H1 (cell line): ENCODE measurements around the gene DYRK1A. TPM values are rescaled to one million over a fixed set of nuclear protein-coding genes. Genes with fewer than 3 reads are reported as not detected.
A peak's percentile ranks its signal among the peaks of the same experiment; 100 is the strongest.

Source experiments
- CTCF ChIA-PET: fragments of 300-600 bp; sonication (Branson Sonifier 250); formaldehyde crosslinking; loops from one replicate; lab custom pipeline; 2021; ENCODE audit not compliant: partially characterized antibody; lab: Charles Lee
- POLR2A ChIA-PET: fragments of 300-600 bp; sonication (Branson Sonifier 250); formaldehyde crosslinking; loops from one replicate; lab custom pipeline; 2021; ENCODE audit warnings: inconsistent platforms; ENCODE audit not compliant: partially characterized antibody; lab: Charles Lee
- DNase-seq, 2 experiments: peaks; one replicate each; pipeline versions ENCODE4 v3.0.0 to v3.0.0-alpha.2; 2010 to 2022; ENCODE audit warnings: low spot score in 2 of 2, low read depth in 1 of 2, mixed read lengths in 1 of 2
- FAIRE-seq: peaks from 2 replicates; lab custom pipeline; 2011; peaks lifted over from hg19 to GRCh38; lab: Jason Lieb, UNC
- H2AFZ ChIP-seq: 2 replicates; pipeline ENCODE4 v1.8.1; 2012; ENCODE audit warnings: low read length, inconsistent platforms
- H2AK5ac ChIP-seq: 2 replicates; pipeline ENCODE4 v1.6.1; 2013; ENCODE audit warnings: low read depth, low read length
- H2BK120ac ChIP-seq: replicated peaks from 2 replicates; pipeline ENCODE3; 2013; ENCODE audit warnings: low read depth, low read length, inconsistent platforms
- H2BK12ac ChIP-seq: 2 replicates; pipeline ENCODE4 v1.6.1; 2013; ENCODE audit warnings: low read depth, low read length
- H2BK15ac ChIP-seq: 2 replicates; pipeline ENCODE4 v1.6.1; 2013; ENCODE audit warnings: low read length
- H2BK20ac ChIP-seq: 2 replicates; pipeline ENCODE4 v1.6.1; 2013; ENCODE audit warnings: low read length
- H2BK5ac ChIP-seq: 2 replicates; pipeline ENCODE4 v1.6.1; 2013; ENCODE audit warnings: low read depth, low read length
- H3K14ac ChIP-seq: 2 replicates; pipeline ENCODE4 v1.6.1; 2013; ENCODE audit warnings: inconsistent platforms; ENCODE audit not compliant: insufficient read length
- H3K18ac ChIP-seq: 2 replicates; pipeline ENCODE4 v1.6.1; 2013; ENCODE audit warnings: low read length; ENCODE audit errors: extremely low read depth
- H3K23ac ChIP-seq: 2 replicates; pipeline ENCODE4 v1.6.1; 2013; ENCODE audit warnings: inconsistent platforms; ENCODE audit not compliant: insufficient read length
- H3K23me2 ChIP-seq: 2 replicates; pipeline ENCODE4 v1.6.1; 2013; ENCODE audit warnings: low read depth, low read length
- H3K27ac ChIP-seq: 2 replicates; pipeline ENCODE4 v1.6.1; 2011; ENCODE audit warnings: low read depth, low read length, inconsistent platforms
- H3K27me3 ChIP-seq, 4 experiments: replicated peaks in 1 of 4; 1 replicate in 1 of 4; 2 replicates in 3 of 4; pipeline versions ENCODE4 v1.6.1 to v1.8.1; 2011 to 2013; ENCODE audit warnings: low read length in 3 of 4, mild to moderate bottlenecking in 3 of 4, inconsistent platforms in 2 of 4, mixed read lengths in 2 of 4, moderate library complexity in 1 of 4; ENCODE audit not compliant: control insufficient read depth in 3 of 4, insufficient read depth in 3 of 4; ENCODE audit errors: extremely low read depth in 1 of 4
- H3K36me3 ChIP-seq, 4 experiments: 2 replicates each; pipeline versions ENCODE4 v1.6.1 to v1.8.1; 2011 to 2013; ENCODE audit warnings: mild to moderate bottlenecking in 4 of 4, low read length in 3 of 4, moderate library complexity in 2 of 4, control low read depth in 1 of 4, inconsistent platforms in 1 of 4; ENCODE audit not compliant: insufficient read depth in 4 of 4, control insufficient read depth in 2 of 4
- H3K4ac ChIP-seq: replicated peaks from 2 replicates; pipeline ENCODE3; 2013; ENCODE audit warnings: low read length, low read depth, mixed read lengths, inconsistent platforms; ENCODE audit not compliant: insufficient read length
- H3K4me1 ChIP-seq, 4 experiments: replicated peaks in 1 of 4; 1 replicate in 1 of 4; 2 replicates in 3 of 4; pipeline versions ENCODE4 v1.6.1 to v1.8.1; 2011 to 2013; ENCODE audit warnings: low read length in 3 of 4, inconsistent platforms in 2 of 4, mixed read lengths in 1 of 4; ENCODE audit not compliant: insufficient read depth in 4 of 4, control insufficient read depth in 3 of 4
- H3K4me2 ChIP-seq, 2 experiments: 2 replicates each; pipeline versions ENCODE4 v1.6.1 to v1.8.1; 2011 to 2013; ENCODE audit warnings: low read depth in 2 of 2, low read length in 2 of 2, control low read depth in 1 of 2, inconsistent platforms in 1 of 2, mild to moderate bottlenecking in 1 of 2; ENCODE audit not compliant: insufficient read depth in 1 of 2
- H3K4me3 ChIP-seq, 4 experiments: fragments of 200-600, 300-600 bp in 1 of 4; sonication (generic), shearing (Covaris generic), sonication (Bioruptor Twin) in 1 of 4; 2 replicates each; pipeline versions ENCODE4 v1.5.1 to v1.8.1; 2011 to 2016; ENCODE audit warnings: low read length in 4 of 4, low read depth in 3 of 4, control low read depth in 2 of 4, inconsistent platforms in 2 of 4, mild to moderate bottlenecking in 2 of 4, mixed read lengths in 1 of 4, moderate library complexity in 1 of 4; ENCODE audit not compliant: insufficient read depth in 2 of 4; ENCODE audit errors: extremely low read depth in 1 of 4
- H3K56ac ChIP-seq: replicated peaks from 2 replicates; pipeline ENCODE3; 2013; ENCODE audit warnings: low read depth, mild to moderate bottlenecking, mixed read lengths, low read length, inconsistent platforms; ENCODE audit not compliant: insufficient read length
- H3K79me1 ChIP-seq: 2 replicates; pipeline ENCODE4 v1.6.1; 2013; ENCODE audit warnings: low read depth, low read length, control low read depth
- H3K79me2 ChIP-seq, 2 experiments: 2 replicates each; pipeline versions ENCODE4 v1.6.1 to v1.8.1; 2012 to 2013; ENCODE audit warnings: low read length in 2 of 2, mild to moderate bottlenecking in 2 of 2, inconsistent platforms in 1 of 2; ENCODE audit not compliant: insufficient read depth in 2 of 2, control insufficient read depth in 1 of 2
- H3K9ac ChIP-seq, 4 experiments: replicated peaks in 1 of 4; 1 replicate in 1 of 4; 2 replicates in 3 of 4; pipeline versions ENCODE4 v1.6.1 to v1.8.1; 2011 to 2013; ENCODE audit warnings: low read depth in 3 of 4, low read length in 3 of 4, control low read depth in 2 of 4, mild to moderate bottlenecking in 2 of 4, moderate library complexity in 2 of 4, inconsistent platforms in 1 of 4; ENCODE audit errors: extremely low read depth in 1 of 4
- H3K9me3 ChIP-seq, 2 experiments: 2 replicates each; pipeline versions ENCODE4 v1.6.1 to v1.8.1; 2012 to 2013; ENCODE audit warnings: mild to moderate bottlenecking in 2 of 2, moderate library complexity in 2 of 2, control low read depth in 1 of 2, inconsistent platforms in 1 of 2, low read depth in 1 of 2, low read length in 1 of 2, mixed read lengths in 1 of 2; ENCODE audit not compliant: insufficient read depth in 2 of 2
- H4K20me1 ChIP-seq, 2 experiments: replicated peaks in 1 of 2; 2 replicates each; pipeline versions ENCODE3 to v1.8.1; 2011 to 2013; ENCODE audit warnings: inconsistent platforms in 2 of 2, low read length in 2 of 2, mild to moderate bottlenecking in 1 of 2; ENCODE audit not compliant: insufficient read depth in 2 of 2, control insufficient read depth in 1 of 2
- H4K5ac ChIP-seq: 2 replicates; pipeline ENCODE4 v1.6.1; 2013; ENCODE audit warnings: low read length, low read depth, mixed read lengths, inconsistent platforms; ENCODE audit not compliant: insufficient read length
- H4K8ac ChIP-seq: 2 replicates; pipeline ENCODE4 v1.8.0; 2013; ENCODE audit warnings: mild to moderate bottlenecking, moderate library complexity, low read length, inconsistent platforms; ENCODE audit not compliant: insufficient read depth; ENCODE audit errors: extremely low read depth
- H4K91ac ChIP-seq: replicated peaks from 2 replicates; pipeline ENCODE3; 2013; ENCODE audit warnings: low read length, mixed read lengths, inconsistent platforms; ENCODE audit not compliant: insufficient read length
- BACH1 ChIP-seq: IDR thresholded peaks from 2 replicates; pipeline ENCODE4 v1.6.1; 2012; ENCODE audit warnings: low read length, improper control_type of control experiment
- BCL11A ChIP-seq, 2 experiments: IDR thresholded peaks; one replicate each; pipeline ENCODE4 v1.6.1; 2011; ENCODE audit warnings: low read depth in 2 of 2, low read length in 2 of 2, mild to moderate bottlenecking in 2 of 2
- CEBPB ChIP-seq: IDR thresholded peaks from 2 replicates; pipeline ENCODE4 v1.6.1; 2012; ENCODE audit warnings: low read depth, low read length
- CHD2 ChIP-seq: IDR thresholded peaks from 2 replicates; pipeline ENCODE4 v1.6.1; 2012; ENCODE audit warnings: low read length, improper control_type of control experiment
- CREB1 ChIP-seq: IDR thresholded peaks from 2 replicates; pipeline ENCODE4 v1.6.1; 2012; ENCODE audit warnings: inconsistent platforms
- JUN ChIP-seq: IDR thresholded peaks from 2 replicates; pipeline ENCODE4 v1.6.1; 2011; ENCODE audit warnings: low read depth, mild to moderate bottlenecking, improper control_type of control experiment, low read length
- MAFK ChIP-seq: IDR thresholded peaks from 2 replicates; pipeline ENCODE4 v1.6.1; 2012; ENCODE audit warnings: low read depth, mild to moderate bottlenecking, improper control_type of control experiment, low read length
- NRF1 ChIP-seq: IDR thresholded peaks from 2 replicates; pipeline ENCODE4 v1.6.1; 2011; ENCODE audit warnings: mild to moderate bottlenecking, low read depth, low read length, improper control_type of control experiment
- POLR2A ChIP-seq, 2 experiments: IDR thresholded peaks; 1 replicate in 1 of 2; 2 replicates in 1 of 2; pipeline ENCODE4 v1.6.1; 2011; ENCODE audit warnings: low read depth in 2 of 2, low read length in 2 of 2, mild to moderate bottlenecking in 2 of 2; ENCODE audit errors: control extremely low read depth in 1 of 2
- RFX5 ChIP-seq: IDR thresholded peaks from 2 replicates; pipeline ENCODE4 v1.6.1; 2011; ENCODE audit warnings: low read depth, low read length, improper control_type of control experiment, borderline replicate concordance
- RNF2 ChIP-seq: fragments of 200-900, 300-1000 bp; sonication (generic); IDR thresholded peaks from 2 replicates; pipeline ENCODE4 v1.7.1; 2016; ENCODE audit warnings: borderline replicate concordance, low read depth, mild to moderate bottlenecking, antibody characterized with exemption, low read length; ENCODE audit not compliant: poor library complexity, severe bottlenecking; ENCODE audit errors: missing control alignments
- TAF1 ChIP-seq: IDR thresholded peaks from 2 replicates; pipeline ENCODE4 v1.6.1; 2011; ENCODE audit warnings: mild to moderate bottlenecking, low read depth, low read length
- TAF7 ChIP-seq: optimal IDR thresholded peaks from 2 replicates; pipeline ENCODE3; 2011; ENCODE audit warnings: low read depth, mild to moderate bottlenecking, inconsistent platforms, low read length, moderate library complexity, borderline replicate concordance
- WGBS, 2 experiments: shearing (Covaris generic) in 1 of 2; methylation state at CpG; one replicate each; pipeline versions ENCODE4 v1.1.6 to v1.1.7; 2013 to 2015; ENCODE audit warnings: low lambda C conversion rate in 2 of 2, mixed read lengths in 2 of 2, inconsistent platforms in 1 of 2, low coverage in 1 of 2, missing lambda C conversion rate in 1 of 2; ENCODE audit not compliant: insufficient replicate concordance in 2 of 2, insufficient coverage in 1 of 2, insufficient read length in 1 of 2; ENCODE audit errors: extremely low coverage in 1 of 2, missing lambda C conversion rate in 1 of 2; 5-methylcytosine and 5-hydroxymethylcytosine counted together
- polyA plus RNA-seq, 7 experiments: library from polyadenylated mRNA; depleted of rRNA in 3 of 7; stranded (reverse) in 5 of 7; unstranded in 2 of 7; fragments of >200 nt in 5 of 7; fragments of 200-250 nt in 2 of 7; gene quantifications; 1 replicate in 5 of 7; 2 replicates in 1 of 7; 4 replicates in 1 of 7; pipeline versions ENCODE4 v1.2.1 to v1.2.3, GENCODE V29; 2011 to 2013; ENCODE audit warnings: missing spikeins in 2 of 7, mixed read lengths in 2 of 7
- total RNA-seq: library from RNA; stranded (reverse); fragmentation: NEBNext Ultra II Directional; extraction: Animal tissue kit (Norgen Biotek cat#: 25700); gene quantifications from 2 replicates; pipeline ENCODE4 v1.2.1, GENCODE V29; 2021

DYRK1A gene
- total and polyA plus RNA-seq, 2 of the 8 experiments (the other 6 are each of a cell fraction or from before 2014, with no cell fraction given) = 61.1 to 62.2 TPM

DNA sequence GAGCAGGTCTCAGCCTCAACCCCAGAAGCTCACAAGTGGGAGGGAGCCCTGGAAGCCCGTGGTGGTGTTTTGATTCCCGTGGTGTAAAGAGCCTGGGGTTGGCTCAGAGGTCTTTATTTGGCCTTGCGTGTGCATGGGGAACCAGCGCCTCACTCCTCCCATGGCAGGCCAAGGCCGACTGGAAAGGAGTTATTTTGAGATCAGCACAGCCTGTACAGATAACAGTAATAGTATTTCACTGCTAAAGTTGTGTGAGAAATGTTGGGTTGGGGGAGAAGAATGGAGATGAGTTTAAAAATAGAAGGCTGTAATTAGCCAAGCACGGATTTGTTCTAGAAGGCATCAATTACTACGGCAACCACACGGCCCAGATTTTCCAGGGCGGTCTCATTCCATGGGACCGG, 186.5 kb downstream of the DYRK1A start:
- H3K4ac ChIP-seq = no peak overlapping the region
- H3K18ac ChIP-seq = no peak overlapping the region
- no peak overlapping the region for H4K8ac ChIP-seq
- no peaks in the 10 kb centered on the region for H3K79me1 ChIP-seq
- no peaks in the 10 kb centered on the region for H3K79me2 ChIP-seq
- H3K4me1 ChIP-seq = peaks cover 0 to 4% (median 2%) of the 10 kb centered on the region in 4 experiments; a peak in 4 of 7 replicates
- no peaks in the 10 kb centered on the region for H3K27me3 ChIP-seq
- no peak overlapping the region for H4K5ac ChIP-seq
- H3K27ac ChIP-seq = no peak overlapping the region
- no peak for FAIRE-seq
- H3K36me3 ChIP-seq = no peaks in the 10 kb centered on the region
- ChIA-PET CTCF (no interaction called here), POLR2A (no interaction called here)
- no peaks in the 10 kb centered on the region for H4K20me1 ChIP-seq
- no peak overlapping the region for H3K56ac ChIP-seq
- 86% methylated on average over 10 of the region's 10 CpGs; no CpG with 5 or more reads in 1 of the 2 experiments for WGBS, 2 experiments
- no peak overlapping the region for H4K91ac ChIP-seq
- H3K14ac ChIP-seq = no peak overlapping the region
- no peak overlapping the region for H3K9ac ChIP-seq
- no peak overlapping the region for H3K4me3 ChIP-seq
- no peak overlapping the region for H2AK5ac ChIP-seq
- H2BK5ac ChIP-seq = 0 out of 2 replicates have a peak overlapping the region, but pooled peaks have one; percentile 5
- no peak for DNase-seq
- H3K9me3 ChIP-seq = no peaks in the 10 kb centered on the region
- H2BK20ac ChIP-seq = no peak overlapping the region
- H2AFZ ChIP-seq = no peak overlapping the region
- no peak overlapping the region for H2BK15ac ChIP-seq
- H3K4me2 ChIP-seq = no peak overlapping the region
- no peak overlapping the region for H2BK120ac ChIP-seq
- H3K23ac ChIP-seq = no peak overlapping the region
- H2BK12ac ChIP-seq = no peak overlapping the region
- H3K23me2 ChIP-seq = no peaks in the 10 kb centered on the region
- no peak for TF ChIP-seq TAF1
- TF ChIP-seq RFX5 = no peak
- no peak for TF ChIP-seq BCL11A (IDR thresholded peaks at IDR 0.05; ENCODE audit: low read depth in 2 of 2, low read length in 2 of 2)
- TF ChIP-seq CREB1 = no peak
- TF ChIP-seq TAF7 = no peak
- no peak for TF ChIP-seq RNF2
- TF ChIP-seq JUN = no peak
- TF ChIP-seq CHD2 = no peak
- no peak for TF ChIP-seq NRF1
- no peak for TF ChIP-seq CEBPB
- TF ChIP-seq POLR2A (IDR thresholded peaks at IDR 0.05; ENCODE audit: control extremely low read depth in 1 of 2, low read depth in 2 of 2, low read length in 2 of 2) = no peak
- TF ChIP-seq MAFK = no peak
- TF ChIP-seq BACH1 = no peak
